HL-60 (cell line): Measurements from ENCODE around the gene SEC24D.

Experiments used
- DNase-seq, 2 experiments: peaks; one replicate each; pipeline ENCODE4 v3.0.0-alpha.2; 2010 to 2020; ENCODE audit warnings: low read depth in 1 of 2, low spot score in 1 of 2
- H3K27ac ChIP-seq: fragments of 250-450 bp; sonication (Bioruptor Pico); replicated peaks from 2 replicates; pipeline ENCODE4 v1.5.1; 2020; ENCODE audit warnings: mild to moderate bottlenecking, moderate library complexity
- H3K27me3 ChIP-seq: fragments of 250-450 bp; sonication (Bioruptor Pico); 2 replicates; pipeline ENCODE4 v1.5.1; 2021; ENCODE audit warnings: mild to moderate bottlenecking, moderate library complexity; ENCODE audit not compliant: insufficient read depth, poor library complexity, severe bottlenecking
- H3K4me3 ChIP-seq: replicated peaks from 2 replicates; pipeline ENCODE4 v1.5.1; 2011; ENCODE audit warnings: mild to moderate bottlenecking, control low read depth, low read length; ENCODE audit not compliant: insufficient read depth
- CTCF ChIP-seq: IDR thresholded peaks from one replicate; pipeline ENCODE4 v1.5.1; 2011; ENCODE audit warnings: low read length, control low read depth, inconsistent platforms; ENCODE audit not compliant: insufficient read depth
- GABPA ChIP-seq: IDR thresholded peaks from 2 replicates; pipeline ENCODE4 v1.6.1; 2012; ENCODE audit warnings: low read depth
- POLR2AphosphoS5 ChIP-seq: IDR thresholded peaks from 2 replicates; pipeline ENCODE4 v1.6.1; 2012; ENCODE audit warnings: low read depth
- REST ChIP-seq: IDR thresholded peaks from 2 replicates; pipeline ENCODE4 v1.6.1; 2012; ENCODE audit warnings: low read depth; ENCODE audit not compliant: insufficient replicate concordance
- SPI1 ChIP-seq: IDR thresholded peaks from 2 replicates; pipeline ENCODE4 v1.6.1; 2012; ENCODE audit warnings: low read depth, mild to moderate bottlenecking, borderline replicate concordance

Gene SEC24D

GRCh38 chr4:118829107-118829506 lies 6.8 kb downstream of the SEC24D start:
- H3K27me3 ChIP-seq = no peaks in the 10 kb centered on the region
- H3K4me3 ChIP-seq = no peak overlapping the region
- DNase-seq = no peak
- no peak overlapping the region for H3K27ac ChIP-seq
- no peak for TF ChIP-seq REST
- no peak for TF ChIP-seq CTCF

- TF ChIP-seq CTCF (no peak), SPI1 (no peak), POLR2AphosphoS5 (no peak), REST (no peak), GABPA (no peak)
These were observed 9.0 kb downstream of the SEC24D start for GRCh38 chr4:118826723-118827444.

GRCh38 chr4:118825799-118826198 lies 10.1 kb downstream of the SEC24D start:
- TF ChIP-seq CTCF (no peak), REST (no peak)
- H3K27me3 ChIP-seq = no peaks in the 10 kb centered on the region
- DNase-seq = no peak
- H3K27ac ChIP-seq = no peak overlapping the region
- no peak overlapping the region for H3K4me3 ChIP-seq

More at GRCh38 chr4:118826723-118827444, 9.0 kb downstream of the SEC24D start:
- Histone ChIP-seq H3K4me3 (no peak overlapping the region), H3K27ac (no peak overlapping the region), H3K27me3 (no peaks in the 10 kb centered on the region)
- no peak for DNase-seq
